ENCODE measurements around the gene PTPN14.
"Not testable (repeated sequence)": the region's sequence is repeated elsewhere in the genome, so short reads cannot be mapped to it uniquely, and the experiment has no call there.

Gene PTPN14

DNA sequence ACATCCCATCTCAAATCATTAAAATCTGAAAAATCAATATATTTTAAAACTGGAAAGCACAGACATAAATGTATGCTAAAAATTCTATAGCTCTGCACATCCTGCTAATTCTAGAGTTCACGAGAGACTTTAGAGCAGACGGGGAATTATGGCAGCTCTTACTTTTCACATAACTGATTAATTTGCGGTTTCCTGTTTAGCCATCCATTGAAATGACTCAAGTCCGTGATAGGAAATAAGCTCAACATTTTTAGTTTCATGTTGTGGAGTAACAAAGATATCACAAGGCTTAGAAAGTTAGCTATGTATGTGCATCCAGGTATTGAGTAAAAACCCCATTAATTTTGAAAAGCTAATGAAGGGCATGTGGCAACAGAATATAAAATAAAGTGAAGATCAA lies 147.2 kb downstream of the PTPN14 start:
- H3K9me3 ChIP-seq (ENCODE audit: control insufficient read depth, low read length), result no peaks in the 10 kb centered on the region
- no peaks in the 10 kb centered on the region for H3K36me3 ChIP-seq (ENCODE audit: control insufficient read depth, insufficient read depth, low read length)
- H3K27me3 ChIP-seq (replicated peaks; ENCODE audit: control insufficient read depth, insufficient read depth, low read length, poor library complexity, severe bottlenecking), result no peaks in the 10 kb centered on the region
- no peak for DNase-seq
- no peak overlapping the region for H3K27ac ChIP-seq (ENCODE audit: insufficient read depth, low read length, poor library complexity, severe bottlenecking)
- no peak overlapping the region for H3K4me3 ChIP-seq (ENCODE audit: insufficient read depth, low read depth, low read length, poor library complexity, severe bottlenecking)
- H3K4me1 ChIP-seq (ENCODE audit: control insufficient read depth, insufficient read depth, low read length, poor library complexity, severe bottlenecking), result no peaks in the 10 kb centered on the region

DNA sequence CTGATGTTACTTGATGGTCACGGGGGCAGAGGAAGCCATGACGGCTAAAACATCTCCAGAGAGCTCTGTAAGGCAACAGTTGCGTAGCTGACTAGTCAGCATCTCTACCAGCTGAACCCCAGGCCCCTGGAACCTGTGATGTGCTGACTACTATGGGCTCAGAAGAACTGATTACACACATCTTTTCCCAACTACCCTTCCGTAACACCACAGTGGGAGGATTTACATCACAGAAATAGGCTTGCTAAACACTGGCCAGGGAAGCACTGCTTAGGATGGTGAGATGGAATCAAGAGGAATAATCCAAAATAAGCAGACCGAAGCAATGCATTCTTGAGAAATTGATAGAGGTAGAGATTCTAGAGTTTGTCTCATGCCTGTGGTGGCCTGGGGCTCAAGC lies 148.0 kb downstream of the PTPN14 start:
- H3K27ac ChIP-seq (ENCODE audit: insufficient read depth, low read length, poor library complexity, severe bottlenecking), result no peak overlapping the region
- no peak for DNase-seq
- no peaks in the 10 kb centered on the region for H3K4me1 ChIP-seq (ENCODE audit: control insufficient read depth, insufficient read depth, low read length, poor library complexity, severe bottlenecking)
- H3K4me3 ChIP-seq (ENCODE audit: insufficient read depth, low read depth, low read length, poor library complexity, severe bottlenecking), result no peak overlapping the region
- no peaks in the 10 kb centered on the region for H3K27me3 ChIP-seq (replicated peaks; ENCODE audit: control insufficient read depth, insufficient read depth, low read length, poor library complexity, severe bottlenecking)
- H3K36me3 ChIP-seq (ENCODE audit: control insufficient read depth, insufficient read depth, low read length), result no peaks in the 10 kb centered on the region
- H3K9me3 ChIP-seq (ENCODE audit: control insufficient read depth, low read length), result no peaks in the 10 kb centered on the region

DNA sequence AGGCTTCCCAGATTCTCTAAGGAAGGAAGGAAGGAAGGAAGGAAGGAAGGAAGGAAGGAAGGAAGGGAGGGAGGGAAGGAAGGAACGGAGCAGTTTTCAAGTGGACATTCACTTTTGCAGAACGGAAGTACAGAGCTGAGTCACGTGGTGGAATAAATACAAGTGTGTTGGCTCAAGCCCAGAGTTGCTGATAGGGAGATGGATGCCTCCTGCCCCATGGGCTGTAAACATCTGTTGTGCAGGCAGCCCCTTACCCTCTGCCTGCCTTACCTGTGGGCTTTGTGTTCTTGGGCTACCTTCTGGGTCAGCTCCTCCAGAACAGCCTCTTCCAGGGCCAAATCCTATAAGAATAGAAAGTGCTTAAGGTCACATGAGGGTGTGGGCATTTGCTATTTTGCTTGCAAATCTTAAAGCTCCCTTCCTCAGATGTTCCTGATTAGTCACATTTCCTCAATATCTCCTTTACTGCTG lies 148.8 kb downstream of the PTPN14 start:
- H3K36me3 ChIP-seq (ENCODE audit: control insufficient read depth, insufficient read depth, low read length), result no peaks in the 10 kb centered on the region
- no peak overlapping the region for H3K4me3 ChIP-seq (ENCODE audit: insufficient read depth, low read depth, low read length, poor library complexity, severe bottlenecking)
- H3K9me3 ChIP-seq (ENCODE audit: control insufficient read depth, low read length), result no peaks in the 10 kb centered on the region
- no peaks in the 10 kb centered on the region for H3K27me3 ChIP-seq (replicated peaks; ENCODE audit: control insufficient read depth, insufficient read depth, low read length, poor library complexity, severe bottlenecking)
- no peak overlapping the region for H3K27ac ChIP-seq (ENCODE audit: insufficient read depth, low read length, poor library complexity, severe bottlenecking)
- no peak for DNase-seq
- H3K4me1 ChIP-seq (ENCODE audit: control insufficient read depth, insufficient read depth, low read length, poor library complexity, severe bottlenecking), result no peaks in the 10 kb centered on the region

DNA sequence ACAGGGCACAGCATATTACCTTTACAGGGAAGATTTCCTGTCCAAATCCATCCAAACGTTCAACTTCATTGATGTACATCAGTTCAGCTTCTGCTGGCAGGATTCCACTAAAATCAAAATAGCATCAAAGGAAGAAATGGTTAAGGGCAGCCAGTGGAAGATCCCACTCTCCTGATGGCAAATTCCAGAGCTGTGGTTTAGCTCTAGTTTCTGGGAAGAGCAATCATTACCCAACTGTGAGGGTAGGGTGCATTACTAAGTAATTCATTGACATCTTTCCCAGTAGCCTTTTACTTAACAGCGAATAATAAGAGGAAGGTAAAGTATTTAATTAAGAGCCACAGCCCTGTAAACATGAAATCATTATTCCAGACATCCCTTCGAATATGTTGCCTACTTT lies 149.7 kb downstream of the PTPN14 start:
- Histone ChIP-seq H3K4me1 (ENCODE audit: control insufficient read depth, insufficient read depth, low read length, poor library complexity, severe bottlenecking) (no peaks in the 10 kb centered on the region), H3K4me3 (ENCODE audit: insufficient read depth, low read depth, low read length, poor library complexity, severe bottlenecking) (no peak overlapping the region), H3K9me3 (ENCODE audit: control insufficient read depth, low read length) (no peaks in the 10 kb centered on the region), H3K36me3 (ENCODE audit: control insufficient read depth, insufficient read depth, low read length) (no peaks in the 10 kb centered on the region), H3K27ac (ENCODE audit: insufficient read depth, low read length, poor library complexity, severe bottlenecking) (no peak overlapping the region), H3K27me3 (replicated peaks; ENCODE audit: control insufficient read depth, insufficient read depth, low read length, poor library complexity, severe bottlenecking) (no peaks in the 10 kb centered on the region)
- no peak for DNase-seq

DNA sequence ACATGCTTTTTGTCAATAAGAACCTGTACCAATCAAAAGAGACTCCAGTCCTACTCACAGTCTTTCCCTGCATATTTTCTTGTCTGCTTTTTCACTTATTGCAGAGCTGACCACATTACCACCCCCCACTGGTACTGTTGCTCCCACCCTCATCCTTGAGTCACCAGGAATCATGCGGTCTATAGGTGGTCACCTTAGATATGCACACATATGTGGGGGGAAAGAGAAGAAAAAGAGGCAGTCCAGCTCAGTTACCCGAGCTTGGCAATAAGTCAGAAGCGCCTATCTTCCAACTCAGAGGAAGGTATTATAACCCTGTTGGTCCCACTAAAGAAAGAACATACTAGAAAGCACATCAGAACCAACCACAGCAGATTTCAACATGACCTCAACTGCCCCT lies 151.3 kb downstream of the PTPN14 start:
- no peak for DNase-seq
- no peak overlapping the region for H3K27ac ChIP-seq (ENCODE audit: insufficient read depth, low read length, poor library complexity, severe bottlenecking)
- H3K4me1 ChIP-seq (ENCODE audit: control insufficient read depth, insufficient read depth, low read length, poor library complexity, severe bottlenecking), result no peaks in the 10 kb centered on the region
- H3K9me3 ChIP-seq (ENCODE audit: control insufficient read depth, low read length), result no peaks in the 10 kb centered on the region
- no peaks in the 10 kb centered on the region for H3K36me3 ChIP-seq (ENCODE audit: control insufficient read depth, insufficient read depth, low read length)
- H3K4me3 ChIP-seq (ENCODE audit: insufficient read depth, low read depth, low read length, poor library complexity, severe bottlenecking), result no peak overlapping the region
- H3K27me3 ChIP-seq (replicated peaks; ENCODE audit: control insufficient read depth, insufficient read depth, low read length, poor library complexity, severe bottlenecking), result no peaks in the 10 kb centered on the region

DNA sequence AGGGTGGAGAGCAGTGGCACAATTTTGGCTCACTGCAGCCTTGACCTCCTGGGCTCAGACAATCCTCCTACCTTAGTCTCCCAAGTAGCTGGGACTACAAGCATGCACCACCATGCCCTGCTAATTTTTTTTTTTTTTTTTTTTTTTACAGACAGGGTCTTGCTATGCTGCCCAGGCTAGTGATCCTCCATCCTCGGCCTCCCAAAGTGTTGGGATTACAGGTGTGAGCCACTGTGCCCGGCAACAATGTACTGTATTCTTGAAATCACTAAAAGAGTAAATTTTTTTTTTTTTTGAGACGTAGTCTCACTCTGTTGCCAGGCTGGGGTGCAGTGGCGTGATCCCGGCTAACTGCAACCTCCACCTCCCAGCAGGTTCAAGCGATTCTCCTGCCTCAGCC lies 152.9 kb downstream of the PTPN14 start:
- H3K36me3 ChIP-seq (ENCODE audit: control insufficient read depth, insufficient read depth, low read length), result no peaks in the 10 kb centered on the region
- no peak overlapping the region for H3K27ac ChIP-seq (ENCODE audit: insufficient read depth, low read length, poor library complexity, severe bottlenecking)
- no peaks in the 10 kb centered on the region for H3K4me1 ChIP-seq (ENCODE audit: control insufficient read depth, insufficient read depth, low read length, poor library complexity, severe bottlenecking)
- no peaks in the 10 kb centered on the region for H3K27me3 ChIP-seq (replicated peaks; ENCODE audit: control insufficient read depth, insufficient read depth, low read length, poor library complexity, severe bottlenecking)
- H3K9me3 ChIP-seq (ENCODE audit: control insufficient read depth, low read length), result no peaks in the 10 kb centered on the region
- no peak for DNase-seq
- no peak overlapping the region for H3K4me3 ChIP-seq (ENCODE audit: insufficient read depth, low read depth, low read length, poor library complexity, severe bottlenecking)

DNA sequence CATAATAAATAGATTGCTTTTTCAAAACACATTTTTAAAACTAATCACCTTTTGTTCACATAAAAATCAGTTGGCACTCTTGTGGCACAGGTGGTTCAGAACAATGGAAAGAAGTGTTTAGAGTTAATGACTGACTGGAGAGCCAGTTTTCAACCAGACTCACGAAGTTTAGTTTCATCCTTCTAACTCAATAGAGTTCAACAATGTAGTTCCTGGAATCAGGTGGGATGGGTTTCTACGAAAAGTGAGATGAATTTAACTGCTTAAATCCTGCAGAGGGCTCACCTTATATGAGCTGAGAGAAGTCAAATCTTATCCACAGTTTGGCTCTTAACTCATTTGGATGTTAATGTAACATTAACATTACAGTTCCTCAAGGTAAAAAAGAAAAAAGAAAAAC lies 153.9 kb downstream of the PTPN14 start:
- Histone ChIP-seq H3K4me1 (ENCODE audit: control insufficient read depth, insufficient read depth, low read length, poor library complexity, severe bottlenecking) (no peaks in the 10 kb centered on the region), H3K36me3 (ENCODE audit: control insufficient read depth, insufficient read depth, low read length) (no peaks in the 10 kb centered on the region), H3K27me3 (replicated peaks; ENCODE audit: control insufficient read depth, insufficient read depth, low read length, poor library complexity, severe bottlenecking) (no peaks in the 10 kb centered on the region), H3K9me3 (ENCODE audit: control insufficient read depth, low read length) (no peaks in the 10 kb centered on the region), H3K4me3 (ENCODE audit: insufficient read depth, low read depth, low read length, poor library complexity, severe bottlenecking) (no peak overlapping the region), H3K27ac (ENCODE audit: insufficient read depth, low read length, poor library complexity, severe bottlenecking) (no peak overlapping the region)
- no peak for DNase-seq

DNA sequence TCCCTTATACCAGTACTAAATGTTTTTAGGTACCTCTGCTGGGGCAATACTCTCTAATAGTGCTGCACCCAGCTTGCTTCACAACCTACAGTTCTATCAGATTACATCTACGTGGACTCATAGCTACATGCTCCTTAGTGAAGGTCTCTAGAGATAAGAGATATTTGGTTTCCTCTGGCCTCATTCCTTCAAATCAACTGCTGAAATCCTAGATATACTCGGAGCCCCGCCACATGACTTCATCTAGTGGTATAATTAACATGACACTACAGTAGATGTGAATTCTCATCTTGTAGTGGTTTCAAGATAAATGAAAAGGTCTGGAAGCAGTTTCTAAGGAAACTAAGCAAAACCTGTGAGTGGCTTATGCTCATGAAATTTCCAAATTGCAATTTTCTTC lies 155.1 kb downstream of the PTPN14 start:
- H3K4me3 ChIP-seq (ENCODE audit: insufficient read depth, low read depth, low read length, poor library complexity, severe bottlenecking), result no peak overlapping the region
- no peak for DNase-seq
- H3K4me1 ChIP-seq (ENCODE audit: control insufficient read depth, insufficient read depth, low read length, poor library complexity, severe bottlenecking), result no peaks in the 10 kb centered on the region
- H3K36me3 ChIP-seq (ENCODE audit: control insufficient read depth, insufficient read depth, low read length), result no peaks in the 10 kb centered on the region
- no peaks in the 10 kb centered on the region for H3K27me3 ChIP-seq (replicated peaks; ENCODE audit: control insufficient read depth, insufficient read depth, low read length, poor library complexity, severe bottlenecking)
- no peaks in the 10 kb centered on the region for H3K9me3 ChIP-seq (ENCODE audit: control insufficient read depth, low read length)
- H3K27ac ChIP-seq (ENCODE audit: insufficient read depth, low read length, poor library complexity, severe bottlenecking), result no peak overlapping the region

DNA sequence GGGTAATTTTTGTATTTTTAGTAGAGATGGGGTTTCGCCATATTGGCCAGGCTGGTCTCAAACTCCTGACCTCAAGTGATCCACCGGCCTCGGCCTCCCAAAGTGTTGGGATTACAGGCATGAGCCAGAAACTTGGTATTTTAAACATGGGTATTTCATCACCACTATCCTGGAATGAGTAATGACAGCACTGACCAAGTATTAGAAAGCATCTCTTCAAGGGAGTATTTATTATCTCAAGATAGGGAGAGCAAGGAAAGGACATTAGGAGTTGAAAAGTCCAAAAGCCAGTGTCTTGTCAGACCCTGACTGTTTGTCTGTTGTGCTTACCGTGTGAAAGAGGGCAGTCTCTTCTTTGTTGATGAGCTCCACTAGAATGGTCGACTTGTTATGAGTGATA lies 156.8 kb downstream of the PTPN14 start:
- H3K36me3 ChIP-seq (ENCODE audit: control insufficient read depth, insufficient read depth, low read length); H3K4me3 ChIP-seq (ENCODE audit: insufficient read depth, low read depth, low read length, poor library complexity, severe bottlenecking); H3K9me3 ChIP-seq (ENCODE audit: control insufficient read depth, low read length); DNase-seq; H3K27me3 ChIP-seq (replicated peaks; ENCODE audit: control insufficient read depth, insufficient read depth, low read length, poor library complexity, severe bottlenecking); H3K4me1 ChIP-seq (ENCODE audit: control insufficient read depth, insufficient read depth, low read length, poor library complexity, severe bottlenecking); H3K27ac ChIP-seq (ENCODE audit: insufficient read depth, low read length, poor library complexity, severe bottlenecking): not testable (repeated sequence)

DNA sequence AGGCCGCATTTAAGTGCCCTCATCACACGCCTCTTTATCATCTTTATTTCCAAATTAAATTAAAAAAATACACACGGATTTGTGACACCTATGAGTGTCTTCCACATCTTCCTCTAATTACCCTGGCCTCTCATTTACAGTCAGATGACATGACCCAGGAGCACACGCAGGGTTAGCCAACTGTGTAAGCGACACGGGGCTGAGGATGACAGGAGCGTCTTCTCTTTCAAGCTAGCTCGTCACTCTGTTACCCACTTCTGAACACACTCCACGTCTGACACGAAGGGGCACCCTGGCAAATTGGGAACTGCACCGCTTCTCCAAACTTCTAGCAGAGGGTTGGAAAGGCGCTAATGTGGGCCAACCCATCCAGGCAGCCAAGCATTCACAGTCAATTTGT lies 158.3 kb downstream of the PTPN14 start:
- no peak overlapping the region for H3K27ac ChIP-seq (ENCODE audit: insufficient read depth, low read length, poor library complexity, severe bottlenecking)
- H3K9me3 ChIP-seq (ENCODE audit: control insufficient read depth, low read length), result no peaks in the 10 kb centered on the region
- H3K27me3 ChIP-seq (replicated peaks; ENCODE audit: control insufficient read depth, insufficient read depth, low read length, poor library complexity, severe bottlenecking), result no peaks in the 10 kb centered on the region
- no peak overlapping the region for H3K4me3 ChIP-seq (ENCODE audit: insufficient read depth, low read depth, low read length, poor library complexity, severe bottlenecking)
- H3K36me3 ChIP-seq (ENCODE audit: control insufficient read depth, insufficient read depth, low read length), result no peaks in the 10 kb centered on the region
- DNase-seq, result no peak
- H3K4me1 ChIP-seq (ENCODE audit: control insufficient read depth, insufficient read depth, low read length, poor library complexity, severe bottlenecking), result no peaks in the 10 kb centered on the region

Data from effector memory CD4-positive, alpha-beta T cell (primary cell).